Erythroblast (primary cell): Measurements from ENCODE around the gene ZNF335.

Experiments
- DNase-seq, 2 experiments: peaks; one replicate each; lab custom pipeline; 2025; lab: John Stamatoyannopoulos, UW
- GATA1 ChIP-seq: IDR thresholded peaks from 2 replicates; pipeline ENCODE4 v1.6.1; 2011; ENCODE audit warnings: low read depth, mild to moderate bottlenecking, control low read depth, low read length, moderate library complexity
- POLR2A ChIP-seq: IDR thresholded peaks from 2 replicates; pipeline ENCODE4 v1.6.1; 2011; ENCODE audit warnings: mild to moderate bottlenecking, low read length

Gene ZNF335

DNA sequence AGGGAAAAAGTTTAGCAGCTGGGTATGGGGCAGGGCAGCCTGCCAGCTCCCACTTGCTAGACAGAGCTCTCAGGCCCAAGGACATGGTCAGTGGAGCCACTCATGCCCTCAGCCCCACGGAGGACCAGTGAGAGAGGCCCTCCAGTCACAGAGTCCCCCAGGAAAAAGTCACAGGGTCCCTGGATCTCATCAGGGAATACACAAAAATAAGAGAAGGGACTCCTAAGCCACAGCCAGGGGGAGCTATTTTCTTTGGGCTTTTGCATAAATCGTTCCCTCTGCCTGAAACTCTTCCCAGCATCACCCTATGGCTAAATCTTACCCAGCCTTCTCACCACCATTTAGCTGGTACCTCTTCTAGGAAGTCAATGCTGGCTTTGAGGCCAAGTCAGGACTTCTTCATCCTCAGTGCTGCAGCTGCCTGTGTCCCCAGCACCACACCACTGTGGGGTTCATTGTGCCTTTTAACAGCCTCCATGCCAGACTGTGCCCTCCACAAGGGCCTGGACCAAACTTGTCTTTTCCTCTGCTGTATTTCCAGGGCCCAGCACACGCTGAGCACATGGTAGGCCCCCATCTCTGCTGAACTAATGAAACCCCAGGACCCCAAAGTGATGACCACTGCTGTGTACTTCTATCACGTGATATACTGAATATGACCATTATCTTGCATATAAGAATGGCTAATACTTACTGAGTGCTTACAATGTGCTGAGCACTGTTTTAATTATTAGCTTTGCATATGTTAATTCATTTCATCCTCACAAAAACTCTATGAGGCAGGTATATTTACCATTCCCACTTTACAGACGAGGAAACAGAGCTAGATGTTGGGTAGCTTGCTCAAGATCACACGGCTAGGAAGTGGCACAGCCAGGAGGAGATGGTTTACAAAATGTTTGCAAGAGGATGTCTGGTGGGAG is 2.0 kb downstream of the ZNF335 start:
- no peak for TF ChIP-seq GATA1
- TF ChIP-seq POLR2A = no peak
- DNase-seq = peak; percentile 63 to 74

DNA sequence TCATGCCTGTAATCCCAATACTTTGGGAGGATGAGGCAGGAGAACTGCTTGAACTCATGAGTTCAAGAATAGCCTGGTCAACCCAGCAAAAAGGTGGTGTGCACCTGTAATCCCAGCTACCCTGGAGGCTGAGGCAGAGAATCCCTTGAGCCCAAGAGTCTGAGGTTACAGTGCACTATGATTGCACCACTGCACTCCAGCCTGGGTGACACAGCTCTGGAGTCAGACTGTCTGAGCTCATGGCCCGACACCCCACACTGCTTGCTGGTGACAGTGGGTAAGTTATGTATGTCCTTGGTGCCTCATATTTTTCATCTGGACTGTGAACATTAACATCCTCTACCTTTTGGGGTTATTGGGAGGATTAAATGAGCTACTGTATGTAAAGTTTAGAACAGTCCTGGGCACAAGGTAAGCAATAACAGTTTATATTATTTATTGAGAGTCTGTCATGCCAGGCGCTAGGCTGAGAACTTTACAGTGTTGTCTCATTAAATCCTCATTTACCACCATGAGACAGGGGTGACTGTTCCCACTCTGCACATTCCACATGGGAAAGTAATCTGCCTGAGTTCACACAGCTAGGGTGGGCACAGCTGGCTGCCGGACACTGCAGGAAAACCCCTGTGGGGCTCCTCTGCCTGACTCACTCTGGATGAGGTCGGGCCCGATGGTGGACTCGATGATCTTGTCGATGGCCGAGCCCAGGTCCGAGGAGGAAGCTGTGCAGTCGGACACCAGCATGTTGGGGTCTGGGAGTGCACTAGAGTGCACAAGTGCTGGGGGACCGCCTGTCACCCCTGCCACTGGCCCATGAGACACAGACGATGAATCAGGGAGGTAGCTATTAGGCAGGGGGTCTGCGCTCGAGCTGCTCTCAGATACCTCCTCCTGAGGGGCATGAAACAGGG is 2.9 kb downstream of the ZNF335 start:
- DNase-seq = no peak
- TF ChIP-seq POLR2A (no peak), GATA1 (no peak)

DNA sequence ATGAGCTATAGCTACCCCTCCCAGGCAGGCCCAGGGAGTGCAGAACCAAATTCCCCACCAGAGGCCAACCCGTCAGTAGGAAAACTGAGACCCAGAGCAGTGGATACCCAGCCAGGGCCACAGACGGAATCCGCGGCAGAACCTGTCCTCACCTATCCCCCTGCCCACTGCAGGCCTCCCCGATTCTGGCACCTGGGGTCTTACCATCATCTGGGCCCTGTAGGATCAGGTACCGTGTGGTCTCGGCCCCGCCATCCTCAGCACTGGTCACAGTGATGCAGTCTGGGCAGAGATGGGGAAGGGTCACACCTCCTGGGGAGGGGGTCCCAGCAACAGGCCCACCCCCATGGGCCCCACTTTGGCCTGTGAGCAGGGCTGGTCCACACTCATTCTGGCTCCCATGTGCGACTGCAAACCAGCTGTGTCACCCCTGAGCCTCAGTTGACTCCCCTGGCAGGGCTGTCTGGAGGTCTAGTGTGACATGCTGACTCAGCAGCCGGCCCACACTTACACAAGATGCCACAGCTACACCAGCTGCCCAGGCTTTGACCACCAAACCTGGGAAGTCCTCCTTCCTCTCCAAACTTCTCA is 3.8 kb downstream of the ZNF335 start:
- DNase-seq = no peak
- TF ChIP-seq GATA1 (no peak), POLR2A (no peak)

DNA sequence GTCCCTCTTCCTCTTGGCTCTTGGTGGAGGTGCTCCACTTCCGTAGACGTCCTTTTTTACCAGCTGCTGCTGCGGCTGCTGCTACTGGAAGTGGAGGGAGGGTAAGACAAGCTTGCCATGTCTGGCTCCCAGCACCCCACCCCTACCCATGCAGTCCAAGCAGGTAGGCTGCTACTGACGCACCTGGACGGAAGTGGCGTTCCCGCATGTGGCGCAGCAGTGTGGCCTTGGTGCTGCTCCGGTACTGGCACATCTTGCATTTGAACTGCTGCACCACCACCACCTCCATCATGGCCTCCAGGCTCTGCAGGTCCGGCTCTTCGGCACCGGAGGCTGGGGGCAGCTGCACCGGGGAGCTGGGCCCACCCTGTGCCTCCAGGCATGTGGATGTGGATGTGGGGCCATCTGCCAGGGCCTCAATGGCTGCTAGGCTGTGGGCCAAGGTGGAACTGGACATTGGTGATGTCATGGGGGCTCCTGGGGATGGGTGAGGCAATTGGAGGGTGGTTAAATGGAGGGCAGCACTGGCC is 4.4 kb downstream of the ZNF335 start:
- no peak for DNase-seq
- TF ChIP-seq POLR2A (no peak), GATA1 (no peak)

DNA sequence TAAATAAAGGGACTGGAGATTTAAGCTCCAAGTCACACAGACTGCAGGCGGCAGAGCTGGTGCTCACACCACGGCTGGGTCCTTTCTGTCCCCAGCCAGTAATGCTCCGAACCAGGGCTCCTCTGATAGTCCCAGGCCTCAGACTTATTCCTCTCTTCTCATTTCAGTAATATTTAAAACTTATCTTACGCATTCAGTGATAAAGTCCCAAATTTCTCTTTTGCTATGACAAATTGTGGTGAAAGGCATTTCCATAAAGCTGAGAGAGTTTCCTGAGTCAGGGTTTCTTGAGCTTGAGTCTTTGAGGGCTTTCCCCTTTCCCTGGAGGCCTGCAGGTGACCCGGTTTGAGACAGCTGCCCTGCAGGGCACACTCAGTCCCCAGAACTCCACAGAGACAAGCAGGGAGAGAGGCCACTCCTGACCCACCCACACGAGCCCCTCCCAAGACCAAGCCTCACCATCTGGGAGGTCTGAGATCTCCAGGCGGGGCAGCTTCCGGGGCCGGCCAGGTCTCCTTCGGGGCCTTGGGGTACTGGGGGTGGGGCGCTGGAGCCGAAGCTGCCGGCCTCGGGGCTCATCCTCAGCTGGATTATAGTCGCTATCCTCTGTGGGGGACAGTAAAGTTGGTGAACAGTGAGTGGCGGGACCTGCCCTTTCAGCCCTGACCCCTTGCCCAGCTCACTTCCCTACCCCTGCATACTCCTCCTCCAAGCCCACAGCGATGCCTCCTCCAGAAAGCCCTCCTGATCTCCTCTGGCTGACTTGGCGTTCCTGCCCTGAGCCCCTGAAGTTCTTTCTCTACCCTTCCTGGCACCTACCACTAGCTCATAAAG is 6.6 kb downstream of the ZNF335 start:
- TF ChIP-seq POLR2A (no peak), GATA1 (no peak)

DNA sequence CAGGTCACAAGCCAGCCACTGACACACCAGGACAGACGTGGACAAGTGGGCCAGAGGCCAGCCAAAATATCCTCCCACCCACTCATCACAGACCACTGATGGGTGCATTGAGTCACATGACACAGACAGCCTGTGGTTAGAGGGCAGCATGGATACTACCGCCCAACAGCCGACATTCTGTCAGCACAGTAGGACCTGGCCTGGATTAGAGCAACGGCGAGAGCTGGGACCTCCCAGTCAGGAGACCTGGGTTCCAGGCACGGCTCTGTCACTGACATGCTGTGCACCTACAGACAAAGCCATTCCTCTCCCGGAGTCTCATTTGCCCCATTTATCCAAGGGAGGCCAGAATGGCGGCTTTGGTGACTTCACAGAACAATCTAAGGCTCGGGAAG is 8.0 kb downstream of the ZNF335 start:
- no peak for DNase-seq
- TF ChIP-seq POLR2A (no peak), GATA1 (no peak)

More for the DNA sequence above, 6.6 kb downstream of the ZNF335 start:
- DNase-seq = no peak

DNA sequence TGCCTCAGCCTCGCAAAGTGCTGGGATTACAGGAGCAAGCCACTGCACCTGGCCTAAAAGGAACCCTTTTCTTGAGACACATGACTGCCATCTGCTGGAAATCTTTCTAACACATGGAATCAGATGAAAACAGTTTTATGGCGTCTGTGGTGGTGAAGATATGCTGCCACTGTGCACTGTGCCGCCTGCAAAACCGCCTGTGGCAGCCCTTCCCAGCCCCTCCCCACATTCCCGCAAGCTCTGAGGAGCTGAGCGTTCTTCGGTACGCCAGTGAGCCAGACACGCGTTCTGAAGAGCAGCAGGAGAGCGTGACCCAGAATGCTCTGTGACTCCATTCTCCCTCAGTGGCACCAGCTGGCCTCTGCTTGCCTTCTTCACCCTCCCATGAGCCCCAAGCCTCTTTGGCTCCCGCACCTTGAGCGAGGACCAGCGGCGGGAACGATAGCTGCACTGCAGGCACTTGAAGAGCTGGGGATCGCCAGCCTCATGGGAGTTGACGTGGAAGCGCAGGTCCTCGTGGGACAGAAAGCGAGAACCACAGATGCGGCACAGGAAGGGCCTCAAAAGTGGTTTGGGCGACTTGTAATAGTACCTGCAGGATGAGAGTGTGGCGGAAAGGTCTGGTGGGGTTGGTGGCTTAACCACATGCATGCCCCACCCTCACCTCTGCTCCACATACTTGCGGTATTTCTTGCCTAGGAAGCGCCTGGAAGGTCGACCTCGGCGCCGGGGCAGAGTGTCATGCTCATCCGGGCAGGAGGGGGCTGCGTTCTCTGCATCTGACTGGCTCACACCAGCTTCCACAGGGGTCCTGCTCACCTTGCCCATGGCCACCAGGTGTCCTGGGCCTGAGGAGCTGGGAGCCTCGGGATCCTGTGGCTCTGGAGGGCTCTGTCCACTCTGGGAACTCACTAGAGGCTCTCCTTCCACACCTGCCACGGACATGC is 8.7 kb downstream of the ZNF335 start:
- peak; percentile 63 to 79 for DNase-seq

DNA sequence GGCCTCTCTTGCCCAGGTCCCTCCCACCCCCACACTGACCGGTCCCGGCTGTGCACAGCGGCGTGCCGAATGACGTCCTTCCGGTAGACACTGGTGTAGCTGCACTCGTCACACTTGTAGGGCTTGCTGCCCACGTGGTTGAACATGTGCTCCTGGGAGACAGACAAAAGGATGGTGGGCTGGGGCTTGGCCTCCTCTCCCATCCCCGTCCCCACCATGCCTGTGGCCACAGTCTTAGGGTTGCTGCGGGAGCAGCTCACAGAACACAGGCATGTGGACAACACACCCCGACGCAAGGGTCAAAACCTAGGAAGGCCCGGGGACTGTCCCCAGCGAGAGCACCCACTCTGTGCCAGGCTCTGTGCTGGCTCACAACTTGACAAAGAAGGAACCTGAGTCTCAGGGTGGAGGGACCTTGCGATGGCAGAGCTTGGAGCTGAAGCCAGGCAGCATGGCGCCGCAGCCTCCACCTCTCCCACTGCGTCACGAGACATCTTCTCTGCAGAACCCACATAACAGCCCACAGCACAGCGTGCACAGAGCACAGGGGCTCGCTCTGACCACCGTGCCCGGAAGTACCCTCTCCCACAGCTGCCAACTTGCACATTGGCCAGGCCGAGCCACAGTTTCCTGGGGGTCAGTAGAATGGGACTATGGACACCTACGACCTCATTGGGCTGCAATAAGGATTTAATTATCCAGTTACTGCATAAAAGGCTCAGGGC is 9.8 kb downstream of the ZNF335 start:
- DNase-seq = no peak
- TF ChIP-seq POLR2A (no peak), GATA1 (no peak)

More for the DNA sequence above, 8.7 kb downstream of the ZNF335 start:
- no peak for TF ChIP-seq GATA1
- no peak for TF ChIP-seq POLR2A

DNA sequence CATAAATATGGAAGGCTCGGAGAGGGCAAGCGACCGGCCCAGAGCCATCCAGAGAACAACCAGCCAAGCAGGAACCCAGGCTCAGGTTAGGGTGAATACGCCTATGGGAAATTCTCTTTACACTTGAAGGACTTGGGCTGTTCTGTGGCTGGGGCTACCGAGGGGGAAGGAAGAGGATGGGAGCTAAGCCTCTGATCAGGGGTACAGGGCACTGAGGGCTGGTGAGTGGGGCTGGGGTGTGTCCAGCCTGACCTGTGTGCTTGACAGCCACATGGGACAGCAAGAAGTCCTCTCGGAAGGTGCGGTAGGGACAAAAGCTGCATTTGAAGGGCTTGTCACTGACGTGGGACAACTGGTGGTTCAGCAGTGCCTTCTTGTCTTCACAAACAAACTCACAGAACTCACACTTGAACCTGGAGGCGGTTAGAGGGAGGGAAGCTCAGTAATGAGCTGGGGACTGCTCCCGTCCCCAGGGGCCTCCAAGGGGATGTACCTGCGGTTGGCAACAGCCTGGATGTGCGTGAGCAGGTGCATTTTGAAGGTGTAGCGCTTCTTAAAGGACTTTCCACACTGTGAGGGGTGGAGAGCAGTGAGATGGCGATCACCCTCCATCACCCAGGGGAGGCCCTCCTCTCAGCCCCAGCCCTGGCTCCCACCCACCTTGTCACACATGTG is 11.9 kb downstream of the ZNF335 start:
- no peak for DNase-seq
- TF ChIP-seq GATA1 (no peak), POLR2A (no peak)

DNA sequence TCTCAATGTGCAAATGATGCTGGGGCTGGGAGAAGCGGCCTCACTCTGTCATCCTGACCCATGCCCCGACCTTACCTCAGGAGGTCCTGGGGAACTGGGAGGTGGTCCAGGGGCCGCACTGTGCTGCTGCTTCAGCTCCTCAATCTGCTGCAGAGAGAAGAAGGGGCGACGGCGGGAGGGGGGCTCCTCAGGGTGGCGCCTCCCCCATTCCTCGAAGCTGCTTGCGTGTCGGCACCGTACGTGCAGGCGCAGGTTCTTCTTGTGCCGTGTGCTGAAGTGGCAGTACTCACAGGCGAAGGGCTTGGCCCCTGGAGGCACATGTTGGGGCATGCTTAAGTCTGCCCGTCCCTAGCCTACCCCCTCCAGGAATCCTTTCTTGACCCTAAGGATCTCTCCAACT is 12.9 kb downstream of the ZNF335 start:
- TF ChIP-seq GATA1 (no peak), POLR2A (no peak)
- DNase-seq = no peak
